ENCODE data around the gene CLECL1.
"Not testable (repeated sequence)": the region's sequence is repeated elsewhere in the genome, so short reads cannot be mapped to it uniquely, and the experiment has no call there.

Gene CLECL1

DNA sequence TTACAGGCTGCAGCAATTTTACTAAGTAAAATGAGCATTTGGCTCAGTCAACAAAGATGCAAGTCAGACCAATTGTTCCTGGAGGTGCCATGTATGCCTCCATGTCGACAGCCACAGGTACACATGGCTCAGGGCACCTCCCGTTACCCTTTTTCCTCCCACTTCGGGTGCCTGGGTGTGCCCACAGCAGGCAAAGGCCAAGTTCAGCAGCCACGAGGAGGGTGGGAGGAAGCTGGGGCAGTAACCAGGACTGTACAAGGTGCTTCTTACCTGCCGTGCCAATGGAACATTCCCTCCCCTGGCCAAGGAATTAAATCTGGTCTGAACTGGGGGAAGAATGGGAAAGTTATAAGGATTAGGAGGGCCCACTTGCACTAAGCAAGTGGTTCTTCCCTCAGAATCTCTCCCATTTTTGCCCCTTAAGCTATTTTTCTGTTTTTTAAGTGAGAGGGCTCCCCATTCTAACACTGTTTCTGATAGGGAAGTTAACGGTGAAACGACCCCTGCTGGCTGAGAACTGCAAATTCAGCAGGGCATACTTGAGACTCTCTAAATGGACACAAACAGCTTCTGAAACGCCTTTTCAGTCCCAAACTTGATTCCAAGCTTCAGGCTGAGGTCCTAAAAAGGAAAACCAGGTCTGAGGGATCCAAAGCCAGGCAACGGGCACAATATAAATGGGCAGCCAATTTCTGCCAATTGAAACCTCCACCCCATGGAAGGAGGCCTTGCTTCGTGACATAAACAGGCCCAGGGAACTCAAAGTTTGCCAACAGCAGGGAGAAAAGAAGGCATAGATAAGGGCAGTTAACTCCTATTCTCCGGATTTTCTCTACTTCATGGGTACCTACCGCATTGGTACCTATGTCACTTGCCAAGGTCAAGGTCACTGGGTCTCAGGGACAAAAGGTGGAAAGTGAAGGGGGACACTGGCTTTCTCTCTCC, 24.8 kb downstream of the CLECL1 start:
- peak; percentile 3 for DNase-seq (ENCODE audit: low read depth)
- peak; percentile 80 for TF ChIP-seq CTCF (conservative IDR thresholded peaks at IDR 0.05; ENCODE audit: low read depth, low read length)
- no peak overlapping the region for H3K4me3 ChIP-seq (ENCODE audit: low read length)

DNA sequence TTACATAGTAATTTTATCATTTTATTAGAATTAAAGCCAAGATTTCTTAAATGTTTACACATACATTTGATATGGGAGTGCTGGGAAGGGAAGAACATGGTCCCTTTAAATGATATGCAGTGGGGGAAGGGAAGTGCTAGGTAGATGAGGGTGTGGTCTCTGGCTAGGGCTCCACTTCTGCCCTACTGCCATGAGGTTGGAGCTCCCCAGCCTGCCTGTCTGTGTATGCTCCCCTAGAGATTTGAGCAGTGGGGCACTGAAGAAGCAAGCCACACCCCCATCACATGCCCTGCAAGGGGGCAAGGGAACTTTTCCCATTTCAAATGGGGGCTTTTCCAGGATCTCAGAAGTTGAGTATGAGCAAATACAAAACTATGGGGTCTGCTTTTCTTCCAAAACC, 25.5 kb downstream of the CLECL1 start:
- no peak for TF ChIP-seq CTCF (conservative IDR thresholded peaks at IDR 0.05; ENCODE audit: low read depth, low read length)
- H3K4me3 ChIP-seq (ENCODE audit: low read length), result no peak overlapping the region
- no peak for DNase-seq (ENCODE audit: low read depth)

GRCh38 chr12:9706086-9706685, 26.7 kb downstream of the CLECL1 start:
- DNase-seq (ENCODE audit: low read depth), result no peak
- TF ChIP-seq CTCF (conservative IDR thresholded peaks at IDR 0.05; ENCODE audit: low read depth, low read length), result no peak
- H3K4me3 ChIP-seq (ENCODE audit: low read length), result no peak overlapping the region

GRCh38 chr12:9704561-9704960, 28.3 kb downstream of the CLECL1 start:
- not testable (repeated sequence) for H3K4me3 ChIP-seq (ENCODE audit: low read length); DNase-seq (ENCODE audit: low read depth)

- H3K4me3 ChIP-seq (ENCODE audit: low read length), result no peak overlapping the region
- DNase-seq (ENCODE audit: low read depth), result no peak
- no peak for TF ChIP-seq CTCF (conservative IDR thresholded peaks at IDR 0.05; ENCODE audit: low read depth, low read length)
Measured at GRCh38 chr12:9702255-9702654, 30.6 kb downstream of the CLECL1 start.

- no peak overlapping the region for H3K4me3 ChIP-seq (ENCODE audit: low read length)
- TF ChIP-seq CTCF (conservative IDR thresholded peaks at IDR 0.05; ENCODE audit: low read depth, low read length), result no peak
- DNase-seq (ENCODE audit: low read depth), result no peak
Measured at GRCh38 chr12:9701380-9702154, 31.3 kb downstream of the CLECL1 start.

- no peak overlapping the region for H3K4me3 ChIP-seq (ENCODE audit: low read length)
- DNase-seq (ENCODE audit: low read depth), result no peak
- TF ChIP-seq CTCF (conservative IDR thresholded peaks at IDR 0.05; ENCODE audit: low read depth, low read length), result no peak
Measured at GRCh38 chr12:9700606-9700956, 32.3 kb downstream of the CLECL1 start.

Measured in retinal pigment epithelial cell (primary cell).